Cardiac septum (tissue), 1 donor: ENCODE results near the gene PRPF38A. TPM values are rescaled to one million over a fixed set of nuclear protein-coding genes. Genes with fewer than 3 reads are reported as not detected.

Source experiments
- DNase-seq: peaks from one replicate; pipeline ENCODE4 v3.0.0-alpha.2; 2020; ENCODE audit warnings: low spot score
- intact Hi-C: fragments of 100-400 bp; cut with DNase I; formaldehyde crosslinking; loops from one replicate; pipeline ENCODE4 v1.14.0; 2022
- total RNA-seq: library from RNA; stranded (reverse); fragmentation: NEBNext Ultra II Directional; extraction: Animal tissue kit (Norgen Biotek cat#: 25700); gene quantifications from one replicate; pipeline ENCODE4 v1.2.1, GENCODE V29; 2021
- donor health status: DM: no; HTN: no; CAD: no.

PRPF38A gene
- total RNA-seq, 1 donor from 2014 or later = 20.9 TPM

- intact Hi-C loops = no loop called here
- no peak for DNase-seq
These were observed 35.6 kb downstream of the PRPF38A start for GRCh38 chr1:52439976-52440375.

GRCh38 chr1:52444463-52444862 lies 40.1 kb downstream of the PRPF38A start:
- no peak for DNase-seq
- intact Hi-C loops = no loop called here

GRCh38 chr1:52454127-52454526 lies 49.7 kb downstream of the PRPF38A start:
- intact Hi-C loops = no loop called here
- DNase-seq = no peak

- intact Hi-C loops = no loop called here
- DNase-seq = no peak
These were observed 50.4 kb downstream of the PRPF38A start for GRCh38 chr1:52454779-52455178.

- no peak for DNase-seq
- intact Hi-C loops = no loop called here
These were observed 51.3 kb downstream of the PRPF38A start for GRCh38 chr1:52455686-52456085.

- no peak for DNase-seq
- intact Hi-C loops = no loop called here
These were observed 56.3 kb downstream of the PRPF38A start for GRCh38 chr1:52460694-52461093.

GRCh38 chr1:52461821-52462220 lies 57.4 kb downstream of the PRPF38A start:
- intact Hi-C loops = no loop called here

GRCh38 chr1:52463891-52464290 lies 59.5 kb downstream of the PRPF38A start:
- no peak for DNase-seq
- intact Hi-C loops = no loop called here

More at GRCh38 chr1:52461821-52462220, 57.4 kb downstream of the PRPF38A start:
- no peak for DNase-seq

- DNase-seq = no peak
- intact Hi-C loops = no loop called here
These were observed 64.7 kb downstream of the PRPF38A start for GRCh38 chr1:52469108-52469507.

Other genes with a start within 250 kb of the PRPF38A start
- 19.5 TPM for gene CC2D1B, start 38.4 kb upstream of the PRPF38A start, total RNA-seq
- 0.11 TPM for gene ORC1, start 179 bp upstream of the PRPF38A start, total RNA-seq
- 37.1 TPM for gene TUT4, start 148.5 kb downstream of the PRPF38A start, total RNA-seq
- 12.7 TPM for gene GPX7, start 197.8 kb downstream of the PRPF38A start, total RNA-seq
- gene SHISAL2A, start 228.6 kb downstream of the PRPF38A start, total RNA-seq = not detected